HG02852 (cell line): ENCODE measurements around the gene PCDHGA5.
"Not testable (repeated sequence)": the region's sequence is repeated elsewhere in the genome, so short reads cannot be mapped to it uniquely, and the experiment has no call there.

ENCODE experiments used
- ATAC-seq: cut with Tn5 transposase; IDR thresholded peaks from one replicate; pipeline ENCODE4 v1.9.1; 2021; ENCODE audit warnings: mild to moderate bottlenecking, moderate library complexity; ENCODE audit not compliant: unreplicated experiment

Gene PCDHGA5

DNA sequence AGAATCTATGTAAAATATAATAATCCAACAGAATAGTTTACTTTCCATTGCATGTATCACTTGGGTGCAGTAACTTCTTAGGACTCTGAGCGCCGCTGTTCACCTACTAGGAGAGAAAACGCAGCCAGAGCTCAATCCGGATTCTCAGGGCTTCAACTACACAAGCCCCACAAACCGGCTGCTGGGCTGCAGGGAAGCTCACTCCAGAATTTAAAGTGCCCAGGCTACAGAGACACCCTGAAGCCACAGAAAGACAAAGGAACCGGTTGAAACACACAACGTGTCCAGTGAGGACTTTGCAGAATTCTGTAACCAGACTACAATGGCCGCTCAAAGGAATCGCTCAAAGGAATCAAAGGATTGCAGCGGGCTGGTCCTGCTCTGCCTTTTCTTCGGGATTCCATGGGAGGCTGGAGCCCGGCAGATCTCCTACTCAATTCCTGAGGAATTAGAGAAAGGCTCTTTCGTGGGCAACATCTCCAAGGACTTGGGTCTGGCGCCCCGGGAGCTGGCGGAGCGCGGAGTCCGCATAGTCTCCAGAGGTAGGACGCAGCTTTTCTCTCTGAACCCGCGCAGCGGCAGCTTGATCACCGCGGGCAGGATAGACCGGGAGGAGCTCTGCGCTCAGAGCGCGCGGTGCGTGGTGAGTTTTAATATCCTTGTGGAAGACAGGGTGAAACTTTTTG lies 49.0 kb downstream of the PCDHGA5 start, which contains the start of gene PCDHGA10:
Gene PCDHGA10, plus strand, starts transcription at position 134 of the 686 bp plus-strand sequence. Its CDS starts 189 bp downstream, at position 323.
- ATAC-seq, result peak; percentile 65

- ATAC-seq, result no peak
These were observed 49.6 kb downstream of the PCDHGA5 start for GRCh38 chr5:141413540-141414069.

- ATAC-seq, result not testable (repeated sequence)
These were observed 50.7 kb downstream of the PCDHGA5 start for GRCh38 chr5:141414548-141415274.

DNA sequence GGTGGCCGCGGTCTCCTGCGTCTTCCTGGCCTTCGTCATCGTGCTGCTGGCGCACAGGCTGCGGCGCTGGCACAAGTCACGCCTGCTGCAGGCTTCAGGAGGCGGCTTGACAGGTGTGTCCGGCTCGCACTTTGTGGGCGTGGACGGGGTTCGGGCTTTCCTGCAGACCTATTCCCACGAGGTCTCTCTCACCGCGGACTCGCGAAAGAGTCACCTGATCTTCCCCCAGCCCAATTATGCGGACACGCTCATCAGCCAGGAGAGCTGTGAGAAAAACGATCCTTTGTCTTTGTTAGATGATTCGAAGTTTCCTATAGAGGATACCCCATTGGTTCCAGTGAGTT lies 51.3 kb downstream of the PCDHGA5 start:
- ATAC-seq, result not testable (repeated sequence)
